SW480 (cell line): ENCODE results near the gene CHST13.
A peak's percentile ranks its signal among the peaks of the same experiment; 100 is the strongest.

Experiments
- DNase-seq: peaks from one replicate; pipeline ENCODE4 v3.0.0-alpha.2; 2016; ENCODE audit warnings: low spot score

The CHST13 gene, protein sequence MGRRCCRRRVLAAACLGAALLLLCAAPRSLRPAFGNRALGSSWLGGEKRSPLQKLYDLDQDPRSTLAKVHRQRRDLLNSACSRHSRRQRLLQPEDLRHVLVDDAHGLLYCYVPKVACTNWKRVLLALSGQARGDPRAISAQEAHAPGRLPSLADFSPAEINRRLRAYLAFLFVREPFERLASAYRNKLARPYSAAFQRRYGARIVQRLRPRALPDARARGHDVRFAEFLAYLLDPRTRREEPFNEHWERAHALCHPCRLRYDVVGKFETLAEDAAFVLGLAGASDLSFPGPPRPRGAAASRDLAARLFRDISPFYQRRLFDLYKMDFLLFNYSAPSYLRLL

DNA sequence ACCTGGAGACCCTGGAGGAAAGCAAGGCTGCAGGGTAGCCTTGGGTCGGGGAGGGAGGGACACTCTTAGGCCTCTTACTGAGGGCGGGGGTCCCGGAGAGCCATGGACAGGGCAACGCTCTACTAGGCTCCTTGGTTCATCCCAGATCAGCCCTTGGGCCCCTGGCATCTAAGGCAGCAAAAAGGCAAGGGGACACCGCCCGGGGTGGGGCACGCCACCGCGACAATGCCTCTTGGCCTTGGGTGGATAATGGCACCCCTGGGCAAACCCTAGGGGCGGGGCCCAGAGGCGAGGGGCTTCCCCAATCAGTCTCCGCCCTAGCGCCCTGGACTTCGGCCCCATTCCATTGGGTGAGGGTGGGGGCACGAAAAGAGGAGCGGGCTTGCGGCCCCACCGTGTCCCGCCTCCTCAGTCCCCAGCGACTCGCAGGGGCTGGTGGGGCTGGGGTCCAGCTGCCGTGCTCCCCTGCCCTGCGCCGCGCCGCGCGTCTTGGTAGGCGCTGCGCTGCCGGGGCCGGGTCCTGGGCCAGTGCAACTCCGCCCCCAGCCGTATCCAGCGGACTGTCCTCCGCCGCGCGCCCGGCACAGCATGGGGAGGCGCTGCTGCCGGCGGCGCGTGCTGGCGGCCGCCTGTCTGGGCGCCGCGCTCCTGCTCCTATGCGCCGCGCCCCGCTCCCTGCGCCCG lies at the start of gene CHST13:
Gene CHST13, plus strand, starts transcription at position 411 of the 684 bp plus-strand sequence. Its CDS starts 178 bp downstream, at position 589.
- DNase-seq: peak; percentile 77

DNA sequence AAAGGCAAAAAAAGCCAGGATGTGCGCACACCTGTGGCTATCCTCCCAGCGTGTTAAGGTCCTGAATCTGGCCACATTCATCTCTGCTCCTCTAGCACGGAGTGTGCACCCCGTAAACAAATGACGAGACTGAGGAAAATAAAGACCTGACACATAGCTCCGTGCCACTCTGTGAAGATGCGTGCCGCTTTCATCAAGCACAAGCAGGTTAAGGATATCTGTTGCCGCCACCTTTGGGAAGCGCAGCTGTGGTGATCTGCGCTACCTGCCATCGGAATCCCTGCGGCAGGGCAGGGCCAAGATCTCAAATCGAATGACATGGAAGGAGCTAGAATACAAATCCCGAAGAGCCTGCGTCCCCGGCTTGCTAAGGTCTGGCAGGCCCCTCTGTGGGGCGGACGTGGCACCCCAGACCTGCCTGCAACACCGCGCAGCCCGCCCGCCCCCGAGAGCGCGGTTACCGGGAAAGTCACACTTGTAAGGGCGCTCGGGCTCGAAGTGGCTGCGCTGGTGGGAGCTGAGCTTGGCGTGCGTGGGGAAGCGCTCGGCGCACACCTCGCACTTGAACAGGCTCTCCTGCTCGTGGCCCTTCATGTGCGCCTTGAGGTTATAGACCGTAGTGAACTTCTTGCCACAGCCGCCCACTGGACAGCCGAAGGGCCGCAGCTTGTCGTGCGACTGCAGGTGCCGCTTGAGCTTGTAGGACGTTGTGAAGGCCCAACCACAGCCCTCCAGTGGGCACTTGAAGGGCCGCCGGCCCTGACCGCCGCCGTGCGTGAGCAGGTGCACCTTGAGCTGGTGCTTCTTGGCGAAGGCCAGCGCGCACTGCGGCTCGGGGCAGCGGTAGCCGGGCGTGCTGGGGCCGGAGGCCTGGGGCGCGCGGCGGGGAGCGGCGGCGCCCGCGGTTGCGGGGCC lies 49.2 kb upstream of the CHST13 start:
- peak; percentile 62 for DNase-seq

DNA sequence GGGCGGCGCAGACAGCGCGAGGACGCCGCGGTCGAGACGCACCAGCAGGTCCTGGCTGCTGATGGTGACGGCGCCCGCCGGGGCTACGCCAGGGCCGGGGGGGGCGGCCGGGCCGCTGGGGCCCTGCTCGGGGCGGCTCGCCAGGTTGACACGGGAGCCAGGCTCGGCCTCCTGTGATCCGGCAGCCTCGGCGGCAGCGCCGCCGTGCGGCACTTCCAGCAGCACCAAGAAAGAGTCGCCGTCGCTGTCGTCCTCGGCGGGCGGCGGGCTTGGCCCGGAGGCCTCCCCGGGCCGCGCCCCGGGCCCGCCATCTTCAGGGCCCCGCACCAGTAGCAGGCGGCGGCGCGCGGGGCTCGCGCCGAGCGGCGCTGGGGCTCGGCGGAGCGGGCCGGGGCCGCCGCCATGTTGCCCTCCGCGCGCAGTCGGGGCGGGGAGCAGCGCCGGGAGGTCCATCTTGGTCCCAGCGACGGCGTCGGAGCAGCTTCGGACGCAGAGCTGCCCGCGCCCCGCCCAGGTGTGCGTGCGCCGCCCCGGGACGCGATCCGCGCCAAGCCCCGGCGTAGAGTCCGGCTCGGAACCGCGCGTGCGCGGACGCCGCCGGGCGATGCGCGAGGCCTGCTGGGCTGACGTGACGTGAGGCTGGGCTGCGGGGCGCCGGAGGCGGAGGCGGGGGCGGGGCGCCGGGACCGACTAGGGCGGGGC lies 48.4 kb upstream of the CHST13 start, which contains the start of gene ZXDC:
Gene ZXDC, minus strand, starts transcription at position 479 of the 702 bp plus-strand sequence. Its CDS starts 26 bp downstream, at position 453.
- DNase-seq: peak; percentile 88

DNA sequence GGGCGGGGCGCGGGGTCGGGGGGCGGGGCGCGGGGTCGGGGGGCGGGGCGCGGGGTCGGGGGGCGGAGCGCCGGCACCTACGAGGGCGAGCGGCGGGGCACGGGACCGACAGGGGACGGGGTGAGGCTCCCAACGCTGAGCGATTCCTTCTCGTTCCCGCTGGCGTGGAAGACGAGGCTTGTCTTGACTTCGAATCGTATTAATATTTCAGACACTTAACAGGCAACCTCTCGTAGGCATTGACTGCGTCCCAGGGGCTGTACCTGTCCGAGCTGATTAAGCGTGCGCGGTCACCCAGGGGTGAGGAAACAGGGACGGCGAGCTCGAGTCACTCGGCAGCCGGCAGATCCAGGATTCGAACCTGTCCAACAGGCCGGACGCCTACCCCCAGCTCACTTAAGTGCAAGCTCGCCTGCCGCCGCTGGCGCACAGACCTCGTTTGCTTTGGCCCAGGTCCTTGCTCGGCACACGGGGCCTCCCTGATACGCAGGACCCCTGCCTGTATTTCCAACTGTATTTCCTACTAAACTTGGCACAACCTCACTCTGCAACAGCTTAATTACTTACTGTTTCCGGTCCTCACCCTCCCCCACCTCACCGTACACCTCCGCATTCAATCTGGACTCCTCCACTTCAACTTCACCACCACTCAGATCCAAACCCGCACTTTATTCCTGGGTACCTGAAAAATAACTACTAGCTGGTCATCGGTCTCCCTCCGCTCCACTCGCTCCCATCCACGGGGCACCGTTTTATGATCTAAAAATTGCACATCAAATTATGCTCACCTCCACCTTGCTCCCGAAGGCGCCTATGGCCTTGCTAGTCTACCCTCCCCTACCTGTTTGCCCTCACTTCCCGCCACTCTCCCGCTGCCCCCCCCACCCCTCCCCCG lies 47.5 kb upstream of the CHST13 start:
- DNase-seq: peak; percentile 53

DNA sequence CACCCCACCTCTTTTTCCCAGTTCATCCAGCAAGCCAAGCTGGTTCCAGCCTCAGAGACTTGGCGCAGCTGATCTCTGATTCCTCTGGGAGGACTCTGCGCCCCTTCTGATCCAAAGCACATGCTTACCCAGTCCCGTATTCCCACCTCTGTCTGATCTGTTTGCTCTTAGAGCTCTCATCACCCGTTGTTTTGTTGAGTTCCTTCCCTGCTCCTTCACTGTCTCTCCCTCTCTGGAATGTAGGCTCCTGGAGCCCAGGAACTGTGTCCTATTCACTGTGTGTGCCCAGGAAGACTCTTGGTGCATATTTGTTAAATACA lies 46.9 kb upstream of the CHST13 start:
- DNase-seq: peak; percentile 20

DNA sequence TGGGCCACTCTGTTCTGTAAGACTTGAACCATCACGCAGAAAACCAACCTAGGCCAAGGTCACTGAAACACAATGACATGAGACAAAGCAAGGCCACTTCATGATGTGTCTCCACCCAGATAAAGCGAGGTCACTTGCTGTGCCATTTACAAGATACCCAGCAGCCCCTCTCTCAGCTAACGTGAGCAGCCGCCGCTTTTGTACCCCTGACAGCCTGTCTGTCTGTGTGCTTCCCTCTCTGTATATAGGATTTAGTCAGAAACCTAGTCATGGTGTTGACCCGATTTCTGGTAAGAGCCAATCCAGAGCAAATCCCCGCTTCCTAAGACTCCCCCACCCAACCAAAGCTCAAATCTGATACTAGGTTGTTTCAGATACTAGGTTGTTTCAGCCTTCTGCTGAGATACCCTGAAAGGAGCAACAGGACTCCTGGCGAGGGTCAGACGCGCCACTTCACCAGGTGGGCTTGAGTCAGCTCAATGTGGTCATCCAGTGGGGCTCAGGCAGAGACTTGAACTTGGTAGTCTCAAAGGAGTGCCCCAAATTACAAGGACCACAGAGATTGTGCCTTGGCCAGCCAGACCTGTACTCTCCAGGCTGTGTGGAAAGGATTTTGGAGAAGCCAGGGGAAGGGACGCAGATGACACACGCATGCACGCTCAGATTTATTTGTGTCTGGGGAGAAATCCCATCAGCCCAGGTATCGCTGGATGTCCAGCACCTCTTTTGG lies 45.2 kb upstream of the CHST13 start:
- no peak for DNase-seq

DNA sequence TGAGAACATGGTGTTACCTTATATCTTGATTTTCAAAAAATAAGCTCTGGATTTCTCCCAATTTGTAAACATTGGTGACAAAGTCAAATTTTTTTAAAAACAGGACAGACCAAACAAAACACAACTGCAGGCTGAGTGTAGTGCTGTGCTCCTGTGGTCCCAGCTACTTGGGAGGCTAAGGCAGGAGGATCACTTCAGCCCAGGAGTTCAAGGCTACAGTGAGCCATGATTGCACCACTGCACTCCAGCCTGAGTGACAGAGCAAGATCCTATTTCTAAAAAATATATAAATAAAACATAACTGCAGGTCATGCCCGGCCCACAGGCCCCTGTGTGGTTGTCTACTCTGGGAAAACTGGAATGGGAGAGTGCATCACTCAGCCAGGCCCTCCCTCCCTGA lies 44.3 kb upstream of the CHST13 start:
- DNase-seq: no peak

DNA sequence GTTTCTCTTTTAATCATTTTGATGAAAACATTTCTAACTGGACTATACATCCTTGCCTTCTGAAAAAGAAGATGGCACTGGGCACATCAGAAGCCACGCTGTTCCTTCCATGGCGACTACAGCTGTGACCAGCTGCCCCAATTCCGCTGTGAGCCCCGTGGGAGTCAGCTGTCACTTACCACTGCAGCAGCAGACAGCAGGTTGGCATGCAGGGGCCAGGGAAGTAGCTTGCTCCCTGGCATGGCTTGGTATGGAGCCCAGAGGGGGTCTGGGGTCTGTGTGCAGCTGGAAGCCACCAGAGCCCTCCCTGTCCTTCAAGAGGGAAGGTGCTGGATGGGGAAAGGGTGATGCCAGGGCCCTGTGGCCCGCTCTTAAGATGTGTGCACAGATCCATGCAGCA lies 43.7 kb upstream of the CHST13 start:
- no peak for DNase-seq

DNA sequence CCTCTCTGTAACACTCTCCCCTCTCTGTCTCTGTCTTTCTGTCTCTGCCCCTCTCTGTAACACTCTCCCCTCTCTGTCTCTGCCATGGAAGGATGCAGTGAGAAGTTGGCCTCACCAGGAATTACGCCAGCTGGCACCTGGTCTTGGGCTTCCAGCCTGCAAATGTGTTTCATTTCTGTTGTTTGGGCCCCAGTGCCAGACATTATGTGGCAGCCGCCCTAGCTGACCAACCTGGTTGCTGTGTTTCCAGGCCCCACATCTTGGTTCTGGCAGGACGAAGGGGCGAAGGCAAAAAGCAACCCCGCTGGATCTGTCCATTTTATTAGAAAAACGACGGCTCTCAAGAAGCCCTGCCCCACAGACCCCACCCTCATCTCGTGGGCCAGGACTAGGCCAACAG lies 43.1 kb upstream of the CHST13 start:
- DNase-seq: no peak

DNA sequence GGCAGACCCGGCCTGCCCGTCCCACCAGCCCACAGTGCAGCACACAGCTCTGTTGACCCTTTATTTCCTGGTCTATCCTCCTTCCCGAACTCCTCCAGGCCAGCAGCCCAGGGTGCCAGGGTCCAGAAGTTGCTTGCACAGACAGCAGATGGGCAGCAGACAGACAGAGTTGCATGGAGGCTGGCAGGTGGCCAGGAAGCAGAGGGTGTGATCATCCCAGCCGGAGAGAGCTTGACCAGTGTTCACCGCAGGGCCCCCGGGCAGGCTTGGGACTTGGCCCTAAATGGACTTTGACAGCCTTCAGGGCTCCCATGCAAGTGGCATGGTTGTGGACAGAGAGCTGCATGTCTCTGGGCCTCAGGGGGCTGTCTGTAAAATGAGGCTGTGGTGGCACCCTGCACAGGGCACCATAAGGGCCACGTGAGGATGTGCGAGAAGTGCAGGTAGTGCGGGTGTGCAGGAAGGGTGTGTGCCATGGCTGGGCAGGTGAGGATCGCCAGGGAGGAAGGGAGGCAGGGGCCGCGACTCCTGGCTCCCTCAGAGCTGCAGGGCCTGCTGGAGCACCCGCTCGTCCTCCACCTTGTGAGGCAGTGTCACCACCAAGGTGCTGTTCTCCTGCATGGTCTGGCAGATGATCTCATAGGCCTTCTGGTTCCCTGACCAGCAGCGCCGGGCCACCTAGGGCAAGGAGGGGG lies 42.0 kb upstream of the CHST13 start:
- DNase-seq: no peak

DNA sequence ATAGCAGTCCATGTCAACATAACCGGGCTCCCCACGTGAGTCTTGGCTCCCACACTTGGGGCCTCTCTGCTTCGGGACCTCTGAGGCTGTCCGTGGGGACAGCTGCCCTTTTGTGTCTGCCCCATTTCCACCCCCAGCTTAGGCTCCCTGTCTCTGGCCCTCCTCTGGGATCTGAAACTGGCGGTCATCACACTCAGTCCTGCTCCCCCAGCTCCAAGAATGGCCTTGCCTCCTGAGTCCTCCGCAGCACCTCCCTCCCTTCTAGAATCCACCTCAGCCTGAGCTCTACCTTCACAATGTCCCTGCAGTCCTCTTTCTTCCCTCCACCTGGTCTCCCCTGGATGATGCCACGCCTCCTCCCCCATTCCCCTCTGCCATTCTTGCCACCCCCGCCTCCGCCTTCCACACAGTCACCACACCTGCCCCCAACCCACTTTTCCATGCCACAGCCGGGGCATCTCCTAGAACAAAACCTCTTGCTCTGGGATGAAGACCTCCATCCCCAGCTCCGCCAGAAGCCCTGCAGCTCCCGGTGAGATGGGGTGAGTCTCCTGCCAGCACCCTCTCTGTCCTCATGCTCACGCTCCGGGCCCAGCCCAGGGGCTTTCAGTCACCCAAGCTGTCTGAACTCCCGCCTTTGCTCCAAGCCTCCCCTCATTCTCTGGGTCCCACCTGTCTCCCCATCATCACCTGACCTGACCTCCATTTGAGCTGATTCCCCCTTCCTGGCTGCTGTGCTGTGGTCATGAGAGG lies 41.3 kb upstream of the CHST13 start:
- no peak for DNase-seq

DNA sequence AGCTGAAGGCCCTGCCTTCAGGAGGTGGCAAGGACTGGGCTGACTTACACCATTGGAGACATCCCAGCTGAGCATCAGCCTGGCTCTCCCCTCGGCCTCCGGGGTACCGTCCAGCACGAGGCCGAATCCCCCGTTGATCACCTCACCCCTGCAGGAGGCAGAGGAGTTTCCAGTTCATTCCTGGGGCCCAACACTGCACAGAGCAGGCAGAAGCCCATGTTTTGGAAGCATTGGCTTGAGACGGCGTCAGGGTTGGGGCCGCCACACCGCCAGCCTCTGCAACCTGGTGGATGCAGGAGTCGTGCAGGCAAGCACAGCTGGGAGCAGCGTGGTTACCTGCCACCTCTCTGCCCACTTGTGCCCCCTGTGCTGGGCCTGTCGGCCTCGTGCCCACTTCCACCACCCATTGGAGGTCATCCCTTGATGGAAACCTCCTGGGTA lies 40.6 kb upstream of the CHST13 start:
- DNase-seq: no peak

DNA sequence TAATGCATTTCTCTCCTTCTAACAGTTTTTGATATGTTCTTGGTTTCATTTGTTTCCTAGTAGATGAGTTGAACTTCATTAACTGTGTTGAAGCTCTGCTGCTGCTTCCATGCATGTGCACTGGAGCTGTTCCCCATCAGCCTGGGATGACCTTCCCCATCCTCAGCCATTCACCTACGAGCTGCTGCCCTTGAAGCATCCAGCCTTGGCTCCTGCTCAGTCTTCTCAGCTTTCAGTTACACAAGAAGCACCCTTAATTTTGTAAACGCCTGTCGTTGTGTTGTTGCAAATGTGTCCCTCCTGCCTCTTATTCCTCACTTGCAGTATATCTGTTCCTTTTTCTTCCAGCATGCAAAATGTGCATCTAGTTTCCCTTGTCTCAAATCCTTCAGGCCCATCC lies 39.8 kb upstream of the CHST13 start:
- DNase-seq: no peak

DNA sequence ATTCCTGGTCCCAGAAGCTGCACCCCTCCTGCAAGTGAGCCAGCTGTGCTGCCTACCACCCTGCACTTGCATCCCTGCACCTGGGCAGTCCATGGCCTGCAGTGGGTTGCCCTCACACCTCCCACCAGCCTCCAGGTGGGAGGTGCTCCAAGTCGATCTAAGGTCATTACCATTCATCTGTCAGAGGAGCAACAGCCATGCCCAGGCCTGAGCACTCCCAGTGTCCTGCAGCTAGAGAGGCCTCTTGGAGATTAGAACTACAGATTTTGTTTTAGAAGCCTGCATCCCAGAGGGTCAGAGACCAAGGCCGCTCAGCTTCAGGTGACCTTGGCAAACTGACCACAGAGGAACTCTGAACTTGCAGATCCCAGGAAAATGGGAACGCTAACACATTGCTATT lies 39.3 kb upstream of the CHST13 start:
- DNase-seq: no peak

DNA sequence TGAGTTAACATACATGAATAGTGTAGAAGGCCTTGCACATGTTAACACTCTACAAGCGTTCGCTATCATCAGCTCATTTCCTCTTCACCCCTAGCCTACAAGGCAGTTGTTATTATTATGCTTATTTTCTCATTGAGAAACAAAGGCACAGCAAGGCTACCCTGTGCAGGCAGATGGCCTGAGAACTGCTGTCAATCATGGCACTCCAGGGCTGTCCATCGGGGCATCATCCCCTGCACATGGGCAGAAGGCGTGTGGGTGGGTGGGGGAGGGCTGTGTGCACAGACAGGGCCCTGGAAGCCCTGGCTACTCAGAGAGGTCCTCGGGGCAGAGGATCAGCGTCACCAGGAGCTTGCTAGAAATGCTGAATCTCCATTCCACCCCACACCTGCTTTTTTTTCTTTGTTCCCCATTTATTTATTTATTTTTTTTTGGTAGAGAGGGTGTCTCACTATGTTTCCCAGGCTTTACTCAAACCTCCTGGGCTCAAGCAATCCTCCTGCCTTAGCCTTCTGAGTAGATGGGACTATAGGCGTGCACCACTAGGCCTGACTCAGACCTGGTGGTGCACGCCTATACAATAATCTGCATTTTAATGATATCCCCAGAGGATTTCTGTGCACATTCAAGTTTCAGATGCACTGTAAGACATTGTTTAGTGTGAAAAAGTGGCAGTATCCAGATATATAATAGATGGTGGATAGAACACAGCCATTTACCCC lies 38.6 kb upstream of the CHST13 start:
- DNase-seq: no peak

DNA sequence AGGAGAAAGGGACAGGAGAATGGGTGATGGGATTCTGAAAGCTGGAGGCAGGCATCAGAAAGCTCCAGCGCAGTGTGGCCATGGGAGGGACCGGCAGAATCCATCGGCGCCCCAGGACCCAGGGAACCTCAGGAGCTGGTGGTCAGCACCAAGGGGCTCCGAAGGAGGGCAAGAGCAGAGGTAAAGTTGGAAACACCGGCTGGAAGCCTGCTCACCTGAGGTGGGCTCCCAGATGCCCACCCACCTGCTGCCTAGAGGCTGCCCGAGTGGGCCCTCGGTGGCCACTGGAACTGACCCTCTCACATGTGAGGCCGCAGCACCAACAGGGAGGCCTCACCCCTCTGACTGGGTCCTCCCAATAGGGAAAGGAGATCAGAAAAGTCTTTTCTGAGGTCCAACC lies 38.0 kb upstream of the CHST13 start:
- DNase-seq: no peak

DNA sequence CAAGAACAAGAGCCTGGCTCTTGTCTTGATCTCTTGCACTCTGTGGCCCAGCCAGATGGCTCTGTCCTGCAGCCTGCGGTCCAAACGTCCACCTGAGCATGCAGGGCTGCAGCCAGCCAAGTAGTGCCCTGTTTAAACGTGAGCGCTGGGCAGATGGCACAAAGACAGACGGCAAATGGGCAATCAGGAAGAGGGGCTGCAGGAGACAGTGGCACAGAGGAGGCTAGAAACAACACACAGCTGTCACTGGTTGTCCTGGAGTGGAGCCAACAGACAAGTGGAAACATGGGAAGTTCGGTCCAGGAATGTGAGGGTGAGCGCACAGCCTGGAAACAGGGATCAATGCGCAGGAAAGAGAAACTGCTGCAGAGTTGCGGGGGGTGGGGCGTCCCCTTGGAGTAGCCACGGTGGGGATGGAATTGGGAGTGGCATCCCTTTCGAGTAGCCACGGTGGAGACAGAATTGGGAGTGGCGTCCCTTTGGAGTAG lies 37.6 kb upstream of the CHST13 start:
- no peak for DNase-seq
